GM15510 (cell line): Measurements from ENCODE around the gene ANK2.

Experiments used
- POLR2A ChIP-seq: IDR thresholded peaks from 3 replicates; pipeline ENCODE4 v1.6.1; 2011; ENCODE audit warnings: borderline replicate concordance; ENCODE audit not compliant: insufficient read length; ENCODE audit errors: extremely low read depth

Gene ANK2

DNA sequence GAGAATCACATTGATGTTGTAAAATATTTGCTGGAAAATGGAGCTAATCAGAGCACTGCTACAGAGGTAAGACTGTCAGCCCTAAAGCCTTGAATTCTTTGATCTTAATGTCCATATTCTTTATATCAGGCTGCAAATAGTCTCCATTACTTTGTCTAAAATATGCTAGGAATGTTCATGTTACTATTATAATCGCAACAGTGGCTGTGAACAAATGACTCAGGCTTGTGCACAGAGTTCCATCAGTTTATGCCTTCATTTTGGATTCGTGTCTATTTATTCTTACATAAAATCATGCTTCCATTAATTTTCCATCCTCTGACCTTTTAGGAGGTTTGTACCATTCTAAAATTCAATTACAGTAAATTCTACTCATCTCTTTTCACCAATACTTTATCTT lies 182.7 kb downstream of the ANK2 start:
- TF ChIP-seq POLR2A: no peak

DNA sequence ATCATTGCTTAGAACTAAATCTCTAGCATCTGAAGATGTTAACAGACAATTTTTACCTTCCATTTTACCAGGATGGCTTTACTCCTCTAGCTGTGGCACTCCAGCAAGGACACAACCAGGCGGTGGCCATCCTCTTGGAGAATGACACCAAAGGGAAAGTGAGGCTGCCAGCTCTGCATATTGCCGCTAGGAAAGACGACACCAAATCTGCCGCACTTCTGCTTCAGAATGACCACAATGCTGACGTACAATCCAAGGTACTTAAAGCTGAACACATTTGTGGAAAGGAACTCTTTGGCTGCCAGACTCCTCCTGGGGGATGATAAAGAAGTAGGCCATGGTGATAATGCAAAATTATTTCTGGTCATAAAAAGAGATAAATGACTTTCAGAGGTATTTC lies 187.5 kb downstream of the ANK2 start:
- no peak for TF ChIP-seq POLR2A

DNA sequence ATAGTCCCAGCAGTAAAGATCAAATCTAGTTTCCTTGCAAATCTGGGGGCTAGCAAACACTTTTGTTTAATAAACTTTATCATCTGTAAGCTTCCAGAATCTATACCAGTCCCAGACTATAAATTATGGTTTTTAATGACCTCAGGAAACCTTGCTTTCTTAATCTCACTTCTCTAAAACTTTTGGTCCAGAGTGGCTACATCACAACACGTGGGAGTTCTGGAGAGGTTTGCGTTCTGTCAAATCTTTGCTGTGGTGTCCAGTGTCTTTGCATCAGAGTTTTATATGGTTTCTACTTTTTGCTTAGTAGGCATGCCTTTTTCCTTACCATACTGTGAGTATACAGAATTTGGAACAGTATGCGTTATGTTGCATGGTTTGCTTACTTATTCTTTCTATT lies 193.9 kb downstream of the ANK2 start:
- no peak for TF ChIP-seq POLR2A

GRCh38 chr4:113248320-113248719 lies 198.9 kb downstream of the ANK2 start:
- TF ChIP-seq POLR2A: no peak

- TF ChIP-seq POLR2A: no peak
These were observed 206.2 kb downstream of the ANK2 start for GRCh38 chr4:113255628-113256027.

GRCh38 chr4:113256946-113257345 lies 207.5 kb downstream of the ANK2 start:
- TF ChIP-seq POLR2A: no peak

GRCh38 chr4:113260688-113261087 lies 211.2 kb downstream of the ANK2 start:
- no peak for TF ChIP-seq POLR2A

DNA sequence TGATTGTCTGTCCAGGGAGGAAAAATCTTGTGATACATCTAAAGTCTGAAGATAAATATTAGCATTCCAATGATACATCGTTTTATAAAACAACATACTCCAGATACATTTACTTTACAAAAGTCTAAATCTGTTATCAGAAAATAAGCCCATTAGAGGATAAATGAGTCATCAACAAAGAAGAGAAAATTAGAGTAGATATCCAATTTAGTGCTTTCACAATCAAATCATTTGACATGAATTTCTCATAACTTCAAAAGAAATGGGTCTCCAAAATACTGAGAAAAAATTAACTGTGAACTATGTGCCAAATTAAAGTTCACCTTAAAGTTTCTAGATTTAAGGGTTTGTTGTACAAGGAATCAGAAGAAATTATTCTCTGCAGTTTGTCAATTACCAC lies 213.8 kb downstream of the ANK2 start:
- TF ChIP-seq POLR2A: no peak

- no peak for TF ChIP-seq POLR2A
These were observed 221.3 kb downstream of the ANK2 start for GRCh38 chr4:113270520-113271319.

DNA sequence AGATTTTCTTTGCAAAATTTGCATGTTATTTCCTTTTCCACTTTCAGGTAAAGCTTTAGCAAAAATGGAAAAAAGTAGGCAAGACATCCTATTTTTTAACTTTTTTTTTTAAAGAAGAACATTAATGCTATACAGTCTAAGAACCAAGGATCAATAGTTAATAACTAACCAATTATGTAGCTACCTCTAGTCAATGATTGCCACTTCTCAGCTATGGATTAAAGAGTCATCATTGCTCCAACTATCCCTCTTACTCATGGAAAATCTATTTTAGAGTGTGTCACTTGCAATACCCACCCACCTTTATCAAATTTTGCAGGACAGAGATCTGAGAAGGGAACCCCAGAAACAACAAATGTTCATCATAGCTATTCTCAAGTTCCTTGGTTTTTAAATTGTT lies 223.1 kb downstream of the ANK2 start:
- TF ChIP-seq POLR2A: no peak

DNA sequence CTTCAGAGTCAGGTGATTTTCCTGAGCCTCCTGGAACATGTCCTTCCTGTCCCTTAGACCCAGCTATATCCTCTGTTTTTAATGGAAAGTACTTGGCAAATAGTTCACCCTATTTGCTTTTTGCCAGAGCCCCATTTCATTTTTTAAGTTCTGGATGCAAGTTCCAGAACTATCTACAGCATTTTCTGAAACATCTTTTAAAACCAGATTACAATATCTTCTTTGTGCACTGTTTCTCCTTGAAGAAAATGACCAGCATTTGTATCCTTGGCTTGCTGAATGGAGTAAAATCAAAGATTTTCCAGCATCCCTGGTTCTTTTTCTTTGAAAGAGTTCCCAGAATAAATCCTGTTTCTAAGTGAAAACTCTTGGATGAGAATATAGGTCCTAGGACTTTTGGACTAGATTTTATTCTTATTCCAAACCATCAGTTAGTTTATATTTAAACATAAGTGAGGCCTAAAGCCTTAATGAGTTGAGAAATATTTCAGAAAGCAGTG lies 224.3 kb downstream of the ANK2 start:
- TF ChIP-seq POLR2A: no peak

DNA sequence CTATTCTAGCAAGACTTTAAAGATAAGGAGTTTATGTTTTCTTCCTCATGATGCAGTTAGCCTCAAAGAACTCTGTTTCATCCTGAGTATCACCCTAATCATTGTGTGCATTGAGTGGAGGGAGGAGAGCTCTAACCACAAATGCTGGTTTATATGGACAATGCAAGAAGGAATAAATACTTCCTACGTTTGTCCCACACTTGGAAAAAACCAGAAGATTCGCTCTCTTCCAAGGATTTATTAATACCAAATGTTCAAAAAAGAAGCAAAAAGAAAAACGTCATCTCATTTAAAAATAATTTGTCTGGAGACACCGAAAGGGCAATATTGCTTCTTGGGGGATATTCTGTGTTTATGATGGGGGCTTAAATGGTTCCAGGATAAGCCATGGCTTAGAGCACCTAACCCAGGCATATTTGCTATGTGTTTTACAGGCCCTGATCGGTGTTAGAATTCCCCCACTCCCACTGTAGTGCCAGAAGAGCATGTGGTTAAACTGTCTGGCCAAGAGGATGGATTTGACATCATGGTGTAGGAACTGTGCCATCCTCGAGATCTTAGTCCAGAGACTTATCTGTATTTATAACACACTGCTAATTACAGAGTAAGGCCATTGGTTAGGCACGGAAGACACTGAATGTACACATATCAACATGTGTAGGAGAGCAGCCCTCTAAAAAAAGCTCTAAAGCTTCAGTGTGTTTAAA lies 227.2 kb downstream of the ANK2 start:
- no peak for TF ChIP-seq POLR2A

DNA sequence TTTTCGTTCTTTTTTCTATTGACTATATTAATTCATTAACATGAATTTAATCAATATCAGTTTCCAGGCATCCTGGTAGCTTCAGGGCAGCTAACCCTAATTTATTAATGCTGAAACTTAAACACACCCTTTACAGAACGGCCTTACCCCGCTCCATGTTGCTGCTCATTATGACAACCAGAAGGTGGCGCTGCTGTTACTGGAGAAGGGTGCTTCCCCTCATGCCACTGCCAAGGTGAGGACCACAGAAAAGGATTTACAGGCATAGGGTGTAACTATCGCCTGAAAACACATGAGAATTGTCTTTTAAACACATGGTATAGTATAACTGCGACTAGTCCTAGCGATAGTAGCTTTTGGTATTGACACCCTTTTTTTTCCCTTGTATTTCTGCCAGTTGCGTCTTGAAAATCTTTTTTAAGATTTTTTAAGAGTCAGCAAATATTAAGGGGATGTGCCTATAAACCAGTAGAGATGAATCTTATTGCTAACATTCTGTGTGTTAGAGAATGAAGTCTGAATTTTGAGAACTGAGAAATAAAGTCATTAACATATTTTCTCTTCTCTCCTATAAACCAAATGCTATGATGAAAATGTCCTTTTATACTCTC lies 229.0 kb downstream of the ANK2 start:
- no peak for TF ChIP-seq POLR2A

DNA sequence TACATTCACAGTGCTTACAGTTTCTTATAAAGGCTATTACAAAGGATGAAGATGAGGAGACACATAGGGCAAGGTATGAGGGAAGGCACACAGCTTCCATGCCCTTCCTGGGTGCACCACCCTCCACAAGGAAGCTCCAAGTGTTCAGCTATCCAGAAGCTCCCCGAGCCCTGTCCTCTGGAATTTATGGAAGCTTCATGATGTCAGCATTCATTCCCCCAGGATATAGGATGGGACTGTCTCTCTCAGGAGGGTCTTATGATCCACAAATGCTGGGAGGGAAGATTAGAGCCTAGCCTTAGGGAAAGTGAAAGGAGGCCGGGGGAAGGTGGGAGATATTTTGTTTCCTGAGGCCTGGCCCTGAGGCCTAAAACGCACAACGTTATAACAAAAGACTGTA lies 236.0 kb downstream of the ANK2 start:
- no peak for TF ChIP-seq POLR2A

DNA sequence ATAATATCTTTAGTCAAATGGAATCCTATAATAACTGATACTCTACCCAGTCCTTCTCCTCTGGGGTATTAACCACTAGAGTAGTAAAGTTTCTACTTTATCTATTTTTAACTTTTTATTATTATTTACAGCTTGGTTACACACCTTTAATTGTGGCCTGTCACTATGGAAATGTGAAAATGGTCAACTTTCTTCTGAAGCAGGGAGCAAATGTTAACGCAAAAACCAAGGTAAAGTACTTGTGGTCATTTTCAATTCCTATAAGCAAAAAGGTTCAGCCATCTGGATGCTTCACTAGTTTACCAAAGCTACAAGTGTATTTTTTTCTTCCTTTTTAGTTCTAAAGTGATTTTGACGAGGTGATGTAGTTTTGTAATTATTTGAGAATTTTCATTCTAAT lies 238.8 kb downstream of the ANK2 start:
- no peak for TF ChIP-seq POLR2A
